ENCODE results near the gene KBTBD2.

DNA sequence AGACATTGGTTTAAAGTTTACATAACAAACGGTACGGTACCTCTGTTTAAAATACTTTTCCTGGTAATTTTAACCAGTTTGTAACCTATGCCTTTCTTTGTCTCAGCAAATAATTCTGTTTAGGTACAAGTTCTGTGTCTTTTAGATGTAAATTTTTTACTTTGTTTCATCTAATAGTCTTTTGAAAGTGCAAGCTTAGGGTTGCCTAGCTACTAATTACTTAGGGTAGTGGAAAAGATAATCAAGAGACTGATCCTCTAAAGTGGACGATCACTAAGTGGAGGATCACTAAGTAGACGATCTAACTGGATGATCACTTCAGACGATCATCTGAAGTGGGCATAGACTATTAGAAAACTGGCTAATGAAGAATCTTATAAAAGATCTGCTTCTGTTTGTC, 49.6 kb upstream of the KBTBD2 start:
- TF ChIP-seq POLR2A (IDR thresholded peaks at IDR 0.05), result no peak
- TF ChIP-seq, protein P1, sequence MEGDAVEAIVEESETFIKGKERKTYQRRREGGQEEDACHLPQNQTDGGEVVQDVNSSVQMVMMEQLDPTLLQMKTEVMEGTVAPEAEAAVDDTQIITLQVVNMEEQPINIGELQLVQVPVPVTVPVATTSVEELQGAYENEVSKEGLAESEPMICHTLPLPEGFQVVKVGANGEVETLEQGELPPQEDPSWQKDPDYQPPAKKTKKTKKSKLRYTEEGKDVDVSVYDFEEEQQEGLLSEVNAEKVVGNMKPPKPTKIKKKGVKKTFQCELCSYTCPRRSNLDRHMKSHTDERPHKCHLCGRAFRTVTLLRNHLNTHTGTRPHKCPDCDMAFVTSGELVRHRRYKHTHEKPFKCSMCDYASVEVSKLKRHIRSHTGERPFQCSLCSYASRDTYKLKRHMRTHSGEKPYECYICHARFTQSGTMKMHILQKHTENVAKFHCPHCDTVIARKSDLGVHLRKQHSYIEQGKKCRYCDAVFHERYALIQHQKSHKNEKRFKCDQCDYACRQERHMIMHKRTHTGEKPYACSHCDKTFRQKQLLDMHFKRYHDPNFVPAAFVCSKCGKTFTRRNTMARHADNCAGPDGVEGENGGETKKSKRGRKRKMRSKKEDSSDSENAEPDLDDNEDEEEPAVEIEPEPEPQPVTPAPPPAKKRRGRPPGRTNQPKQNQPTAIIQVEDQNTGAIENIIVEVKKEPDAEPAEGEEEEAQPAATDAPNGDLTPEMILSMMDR (IDR thresholded peaks at IDR 0.05), result no peak

All from testis (tissue), 2 donors.